Measurements from ENCODE around the gene GRID2IP. TPM values are rescaled to one million over a fixed set of nuclear protein-coding genes. Genes with fewer than 3 reads are reported as not detected.

GRID2IP gene
- total and polyA plus RNA-seq, 2 of the 13 experiments (the other 11 are each of a cell fraction or from before 2014, with no cell fraction given), result 0.03 TPM; not detected in 1

- TF ChIP-seq ZNF414 (CRISPR knock-in tag; IDR thresholded peaks at IDR 0.05), result no peak
These were observed 55.5 kb downstream of the GRID2IP start (continued) for GRCh38 chr7:6495597-6496262.

- Histone ChIP-seq H3K4me1 (ENCODE audit: insufficient read depth, low read length) (no peaks in the 10 kb centered on the region), H3K27ac (ENCODE audit: extremely low read length, insufficient read depth, low read length) (no peak overlapping the region), H3K4me3 (replicated peaks in 1 of 3; ENCODE audit: insufficient read depth in 1 of 3, low read depth in 2 of 3, low read length in 3 of 3) (no peak overlapping the region), H4K20me1 (ENCODE audit: insufficient read depth, low read length) (no peaks in the 10 kb centered on the region), H3K79me2 (ENCODE audit: insufficient read depth, low read length) (no peaks in the 10 kb centered on the region), H3K27me3 (ENCODE audit: control insufficient read depth in 1 of 2, insufficient read depth in 2 of 2, low read length in 2 of 2) (peaks cover 13 to 58% of the 10 kb centered on the region in 2 experiments), H3K9me3 (ENCODE audit: low read length) (no peaks in the 10 kb centered on the region), H2AFZ (ENCODE audit: low read length) (no peak overlapping the region), H3K36me3 (replicated peaks in 1 of 2; ENCODE audit: control insufficient read depth in 1 of 2, insufficient read depth in 2 of 2, low read length in 2 of 2) (no peaks in the 10 kb centered on the region), H3K9ac (ENCODE audit: insufficient read depth, low read depth, low read length) (no peak overlapping the region), H3K4me2 (ENCODE audit: low read depth, low read length) (no peak overlapping the region)
- in situ Hi-C loops (cut with HindIII; ENCODE audit: extremely low pct_ligation_motif_present, low pct_unique_long_range_greater_than_20kb) (no loop called here), intact Hi-C loops (cut with micrococcal nuclease; ENCODE audit: unreplicated experiment) (no loop called here)
- no peak for TF ChIP-seq ZNF282 (IDR thresholded peaks at IDR 0.05; ENCODE audit: partially characterized antibody)
- TF ChIP-seq ZNF329 (CRISPR knock-in tag; IDR thresholded peaks at IDR 0.05; ENCODE audit: low read depth), result peak; percentile 93
- TF ChIP-seq PRPF4 (IDR thresholded peaks at IDR 0.05; ENCODE audit: low read depth, low read length, poor library complexity, severe bottlenecking), result no peak
- TF ChIP-seq ZNF652 (CRISPR knock-in tag; IDR thresholded peaks at IDR 0.05; ENCODE audit: borderline replicate concordance, low read depth), result 0 out of 2 replicates have a peak, but pooled peaks have one; percentile 21
- no peak for FAIRE-seq
- no TSS peak for BruUV-seq (replicated peaks)
- 0% methylated on average over 2 of the region's 2 CpGs for WGBS (ENCODE audit: low lambda C conversion rate)
- ChIA-PET CTCF (ENCODE audit: low intra/inter-chr PET ratio, low total read pairs) (no interaction called here), POLR2A (interaction anchor here (0.7 kb wide), 1 partner anchor 18 kb away, joined by 3 read pairs; no protein-coding TSS in a partner anchor)
- no peak for DNase-seq (ENCODE audit: low spot score)
- ATAC-seq, result no peak
These were observed 56.9 kb downstream of the GRID2IP start for GRCh38 chr7:6494365-6494764.

- DNase-seq (ENCODE audit: low spot score), result no peak
- no peak for ATAC-seq
- ChIA-PET POLR2A (no interaction called here), CTCF (ENCODE audit: low intra/inter-chr PET ratio, low total read pairs) (no interaction called here)
- no peaks in the 10 kb centered on the region for H3K36me3 ChIP-seq (replicated peaks in 1 of 2; ENCODE audit: control insufficient read depth in 1 of 2, insufficient read depth in 2 of 2, low read length in 2 of 2)
- H3K9ac ChIP-seq (ENCODE audit: insufficient read depth, low read depth, low read length), result no peak overlapping the region
- H3K4me1 ChIP-seq (ENCODE audit: insufficient read depth, low read length), result no peaks in the 10 kb centered on the region
- H3K9me3 ChIP-seq (ENCODE audit: low read length), result no peaks in the 10 kb centered on the region
- no peaks in the 10 kb centered on the region for H3K79me2 ChIP-seq (ENCODE audit: insufficient read depth, low read length)
- no peaks in the 10 kb centered on the region for H4K20me1 ChIP-seq (ENCODE audit: insufficient read depth, low read length)
- no peak overlapping the region for H2AFZ ChIP-seq (ENCODE audit: low read length)
- no TSS peak for BruUV-seq (replicated peaks)
- TF ChIP-seq CAMTA2 (CRISPR knock-in tag; IDR thresholded peaks at IDR 0.05; ENCODE audit: borderline replicate concordance), result no peak
- no peak overlapping the region for H3K27ac ChIP-seq (ENCODE audit: extremely low read length, insufficient read depth, low read length)
- H3K4me2 ChIP-seq (ENCODE audit: low read depth, low read length), result no peak overlapping the region
- in situ Hi-C loops (cut with HindIII; ENCODE audit: extremely low pct_ligation_motif_present, low pct_unique_long_range_greater_than_20kb) (no loop called here), intact Hi-C loops (cut with micrococcal nuclease; ENCODE audit: unreplicated experiment) (no loop called here)
- FAIRE-seq, result no peak
- peaks cover 3 to 30% of the 10 kb centered on the region in 2 experiments for H3K27me3 ChIP-seq (ENCODE audit: control insufficient read depth in 1 of 2, insufficient read depth in 2 of 2, low read length in 2 of 2)
- H3K4me3 ChIP-seq (replicated peaks in 1 of 3; ENCODE audit: insufficient read depth in 1 of 3, low read depth in 2 of 3, low read length in 3 of 3), result no peak overlapping the region
- 46% methylated on average over 10 of the region's 10 CpGs for WGBS (ENCODE audit: low lambda C conversion rate)
These were observed 60.1 kb downstream of the GRID2IP start for GRCh38 chr7:6491194-6491593.
